Pancreas (tissue), 10 donors: ENCODE measurements around the gene F7. TPM values are rescaled to one million over a fixed set of nuclear protein-coding genes. Genes with fewer than 3 reads are reported as not detected.

Source experiments
- ATAC-seq, 4 donors: fragments of 200-7000 bp; cut with Tn5 transposase; one replicate each; pipeline versions ENCODE4 v1.8.0 to v1.9.1; 2020; ENCODE audit warnings: mild to moderate bottlenecking in 4 of 4, moderate library complexity in 4 of 4
- DNase-seq, 6 donors: peaks; one replicate each; pipeline ENCODE4 v3.0.0-alpha.2; 2020
- FAIRE-seq: peaks from 2 replicates; lab custom pipeline; 2012; peaks lifted over from hg19 to GRCh38; lab: Jason Lieb, UNC
- H3K27ac ChIP-seq, 4 donors: fragments of 200-600 bp; sonication (generic); 1 replicate in 3 of 4; 2 replicates in 1 of 4; pipeline versions ENCODE4 v1.5.0 to v1.8.0; 2020
- H3K27me3 ChIP-seq, 4 donors: fragments of 200-600 bp; one replicate each; pipeline ENCODE4 v1.8.0; 2021
- H3K36me3 ChIP-seq, 3 donors: fragments of 200-600 bp; sonication (generic) in 1 of 3; one replicate each; pipeline versions ENCODE4 v1.5.0 to v1.8.0; 2020 to 2021
- H3K4me1 ChIP-seq, 3 donors: fragments of 200-600 bp; one replicate each; pipeline ENCODE4 v1.8.0; 2021
- H3K4me3 ChIP-seq, 4 donors: fragments of 200-600 bp; sonication (generic) in 2 of 4; one replicate each; pipeline versions ENCODE4 v1.5.0 to v1.8.0; 2020 to 2021
- H3K9me3 ChIP-seq, 4 donors: fragments of 200-600 bp; one replicate each; pipeline ENCODE4 v1.8.0; 2021
- CTCF ChIP-seq, 4 donors: fragments of 200-600 bp; sonication (generic) in 3 of 4; IDR thresholded peaks; one replicate each; pipeline versions ENCODE4 v1.5.0 to v1.8.0; 2021; ENCODE audit warnings: antibody characterized with exemption in 4 of 4
- WGBS, 2 donors: extraction: QIAGEN DNeasy Blood & Tissue Kit; methylation state at CpG; one replicate each; pipeline ENCODE4 v1.1.7; 2013; 5-methylcytosine and 5-hydroxymethylcytosine counted together
- intact Hi-C, 3 donors: fragments of 100-400 bp; cut with DNase I; formaldehyde crosslinking; loops; one replicate each; pipeline versions ENCODE4 v1.11.1 to v1.14.2; 2022
- polyA plus RNA-seq, 2 donors: library from polyadenylated mRNA; stranded (reverse); fragments of 200-250 nt; gene quantifications; one replicate each; pipeline ENCODE4 v1.2.3, GENCODE V29; 2013
- total RNA-seq, 6 donors: library from RNA; stranded (reverse); fragmentation: NEBNext Ultra II Directional in 4 of 6; extraction: Animal tissue kit (Norgen Biotek cat#: 25700) in 4 of 6; gene quantifications; one replicate each; pipeline versions ENCODE4 v1.2.1 to v1.2.4, GENCODE V29; 2021 to 2023
- donor health status: healthy with polysubstance abuse.
- donor health status: DM: no; HTN: no; CAD: no; lungs with moderate emphysema.
- donor health status: DM: no; HTN: no; CAD: no.
- donor health status: control.
- donor health status: control.
- donor health status: Bipolar disorder and iron deficiency.
- donor health status: DM: yes; HTN: yes; CAD: no.
- donor health status: DM: no; HTN: no; CAD: no.
- donor health status: DM: no; HTN: no; CAD: no.
- donor health status: DM: yes; HTN: yes; CAD: no.

The F7 gene
- total and polyA plus RNA-seq, 8 donors = 0.13 to 0.96 (median 0.23) TPM; not detected in 2

- peaks cover 0 to 31% (median 0%) of the 10 kb centered on the region in 3 donors for H3K36me3 ChIP-seq
- no peaks in the 10 kb centered on the region for H3K9me3 ChIP-seq
- intact Hi-C loops = no loop called here
- no peaks in the 10 kb centered on the region for H3K4me1 ChIP-seq
- FAIRE-seq = no peak
- no peaks in the 10 kb centered on the region for H3K27me3 ChIP-seq
- ATAC-seq = no peak
- no peak overlapping the region for H3K27ac ChIP-seq
- H3K4me3 ChIP-seq = no peak overlapping the region
- WGBS, 2 donors = 91 to 92% methylated on average over 24 of the region's 24 CpGs
- no peak for TF ChIP-seq CTCF (IDR thresholded peaks at IDR 0.05)
- DNase-seq = peak in 3 of 6 donors; percentile 8 to 42 (median 28)
Observed at GRCh38 chr13:113090806-113091205, 14.8 kb upstream of the F7 start.

GRCh38 chr13:113091211-113091771 is 14.3 kb upstream of the F7 start:
- 83 to 90% methylated on average over 30 of the region's 30 CpGs for WGBS, 2 donors
- intact Hi-C loops = no loop called here
- Histone ChIP-seq H3K4me1 (no peaks in the 10 kb centered on the region), H3K9me3 (no peaks in the 10 kb centered on the region), H3K36me3 (peaks cover 0 to 31% (median 0%) of the 10 kb centered on the region in 3 donors), H3K27me3 (no peaks in the 10 kb centered on the region), H3K27ac (no peak overlapping the region), H3K4me3 (no peak overlapping the region)
- FAIRE-seq (no peak), ATAC-seq (no peak), DNase-seq (peak in 3 of 6 donors; percentile 8 to 53 (median 51))
- TF ChIP-seq CTCF (IDR thresholded peaks at IDR 0.05) = no peak

GRCh38 chr13:113091891-113092775 is 13.5 kb upstream of the F7 start:
- no peak overlapping the region for H3K27ac ChIP-seq
- intact Hi-C loops = no loop called here
- FAIRE-seq = no peak
- DNase-seq = peak in 2 of 6 donors; percentile 52 to 63
- no peak overlapping the region for H3K4me3 ChIP-seq
- H3K27me3 ChIP-seq = no peaks in the 10 kb centered on the region
- H3K36me3 ChIP-seq = peaks cover 0 to 29% (median 0%) of the 10 kb centered on the region in 3 donors
- H3K9me3 ChIP-seq = no peaks in the 10 kb centered on the region
- 89 to 92% methylated on average over 33 of the region's 33 CpGs for WGBS, 2 donors
- ATAC-seq = no peak
- TF ChIP-seq CTCF (IDR thresholded peaks at IDR 0.05) = no peak
- H3K4me1 ChIP-seq = no peaks in the 10 kb centered on the region

GRCh38 chr13:113092776-113093579 is 12.6 kb upstream of the F7 start:
- TF ChIP-seq CTCF (IDR thresholded peaks at IDR 0.05) = no peak
- WGBS, 2 donors = 87 to 92% methylated on average over 24 to 25 of the region's 25 CpGs
- Histone ChIP-seq H3K27ac (no peak overlapping the region), H3K9me3 (no peaks in the 10 kb centered on the region), H3K4me1 (no peaks in the 10 kb centered on the region), H3K4me3 (no peak overlapping the region), H3K36me3 (peaks cover 0 to 21% (median 0%) of the 10 kb centered on the region in 3 donors), H3K27me3 (no peaks in the 10 kb centered on the region)
- ATAC-seq (peak in 1 of 4 donors; percentile 8), DNase-seq (peak in 2 of 6 donors; percentile 1 to 46), FAIRE-seq (no peak)
- intact Hi-C loops = no loop called here
